Natural killer cell (primary cell): Measurements from ENCODE around the gene DLG3. TPM values are rescaled to one million over a fixed set of nuclear protein-coding genes. Genes with fewer than 3 reads are reported as not detected.
A peak's percentile ranks its signal among the peaks of the same experiment; 100 is the strongest.

Experiments
- ATAC-seq, 3 donors: fragments of 150-1000 bp in 2 of 3; fragments of 200-7000 bp in 1 of 3; cut with Tn5 transposase; 1 replicate in 1 of 3; 2 replicates in 2 of 3; pipeline ENCODE4 v1.10.0; 2021; ENCODE audit warnings: mild to moderate bottlenecking in 2 of 3, moderate library complexity in 2 of 3
- DNase-seq, 2 donors: peaks; one replicate each; pipeline versions ENCODE4 v3.0.0 to v3.0.0-alpha.2; 2013 to 2021; ENCODE audit warnings: mixed read lengths in 1 of 2
- H3K27ac ChIP-seq: one replicate; pipeline ENCODE4 v1.5.1; 2013; ENCODE audit warnings: mild to moderate bottlenecking, low read length
- H3K27me3 ChIP-seq: one replicate; pipeline ENCODE4 v1.6.1; 2013; ENCODE audit warnings: low read length; ENCODE audit not compliant: control insufficient read depth, insufficient read depth
- H3K36me3 ChIP-seq: one replicate; pipeline ENCODE4 v1.6.1; 2013; ENCODE audit warnings: low read length; ENCODE audit not compliant: control insufficient read depth, insufficient read depth
- H3K4me1 ChIP-seq: one replicate; pipeline ENCODE4 v1.6.1; 2013; ENCODE audit warnings: low read length; ENCODE audit not compliant: control insufficient read depth, insufficient read depth
- H3K4me3 ChIP-seq: one replicate; pipeline ENCODE4 v1.5.1; 2013; ENCODE audit warnings: low read length
- H3K9me3 ChIP-seq: one replicate; pipeline ENCODE4 v1.6.1; 2013; ENCODE audit warnings: low read length; ENCODE audit not compliant: control insufficient read depth, insufficient read depth
- H3K27ac Mint-ChIP-seq, 2 donors: one replicate each; pipeline ENCODE4 v1.8.0; 2022; ENCODE audit warnings: mild to moderate bottlenecking in 2 of 2, mixed read lengths in 2 of 2, moderate library complexity in 1 of 2
- H3K27me3 Mint-ChIP-seq, 2 donors: one replicate each; pipeline ENCODE4 v1.8.0; 2022; ENCODE audit warnings: low read depth in 2 of 2, mixed read lengths in 2 of 2
- H3K36me3 Mint-ChIP-seq: one replicate; pipeline ENCODE4 v1.8.0; 2022; ENCODE audit warnings: mixed read lengths
- H3K4me1 Mint-ChIP-seq, 2 donors: one replicate each; pipeline ENCODE4 v1.8.0; 2022; ENCODE audit warnings: mixed read lengths in 2 of 2
- H3K4me3 Mint-ChIP-seq: one replicate; pipeline ENCODE4 v1.8.0; 2022; ENCODE audit warnings: mild to moderate bottlenecking, moderate library complexity, mixed read lengths
- H3K9me3 Mint-ChIP-seq, 2 donors: one replicate each; pipeline ENCODE4 v1.8.0; 2022; ENCODE audit warnings: mixed read lengths in 2 of 2
- whole genome bisulfite sequencing: methylation state at CpG from one replicate; pipeline ENCODE4 v1.1.7; 2013; ENCODE audit warnings: missing lambda C conversion rate; ENCODE audit not compliant: insufficient coverage; 5-methylcytosine and 5-hydroxymethylcytosine counted together
- intact Hi-C: fragments of 100-400 bp; cut with micrococcal nuclease; formaldehyde crosslinking; loops from one replicate; pipeline ENCODE4 v1.14.2; 2022
- total RNA-seq, 4 donors: library from RNA; stranded (reverse); fragments of 120-200 nt in 1 of 4; gene quantifications; one replicate each; pipeline versions ENCODE4 v1.2.3 to v1.2.4, GENCODE V29; 2013 to 2022
- TF ChIP-seq, protein P1 (sequence below): fragments of 200-600 bp; IDR thresholded peaks from one replicate; pipeline ENCODE4 v1.8.0; 2022; ENCODE audit warnings: antibody characterized with exemption

Gene DLG3
- total RNA-seq, 3 donors from 2014 or later (not counting 1 experiment from before 2014, with no cell fraction given): 13.6 to 17.6 (median 15.9) TPM

GRCh38 chrX:70432936-70433847 is 11.4 kb upstream of the DLG3 start:
- no peak for DNase-seq

GRCh38 chrX:70433848-70434351 is 10.7 kb upstream of the DLG3 start:
- Histone ChIP-seq H3K4me1 (peaks cover 26% of the 10 kb centered on the region), H3K4me3 (peak overlapping the region; percentile 96), H3K36me3 (no peaks in the 10 kb centered on the region), H3K27ac (peak overlapping the region; percentile 92), H3K27me3 (no peaks in the 10 kb centered on the region), H3K9me3 (no peaks in the 10 kb centered on the region)
- under 1% methylated on average over 35 of the region's 37 CpGs for WGBS
- peak overlapping the region; percentile 81 to 95 for H3K27ac Mint-ChIP-seq
- no peaks in the 10 kb centered on the region for H3K36me3 Mint-ChIP-seq
- no peaks in the 10 kb centered on the region for H3K27me3 Mint-ChIP-seq
- intact Hi-C loops: loop anchor here (2.0 to 5.0 kb wide), 3 partner anchors 143 to 302 kb away; partner anchors contain the start of genes IGBP1 and KIF4A
- H3K9me3 Mint-ChIP-seq: no peaks in the 10 kb centered on the region
- TF ChIP-seq, protein P1, sequence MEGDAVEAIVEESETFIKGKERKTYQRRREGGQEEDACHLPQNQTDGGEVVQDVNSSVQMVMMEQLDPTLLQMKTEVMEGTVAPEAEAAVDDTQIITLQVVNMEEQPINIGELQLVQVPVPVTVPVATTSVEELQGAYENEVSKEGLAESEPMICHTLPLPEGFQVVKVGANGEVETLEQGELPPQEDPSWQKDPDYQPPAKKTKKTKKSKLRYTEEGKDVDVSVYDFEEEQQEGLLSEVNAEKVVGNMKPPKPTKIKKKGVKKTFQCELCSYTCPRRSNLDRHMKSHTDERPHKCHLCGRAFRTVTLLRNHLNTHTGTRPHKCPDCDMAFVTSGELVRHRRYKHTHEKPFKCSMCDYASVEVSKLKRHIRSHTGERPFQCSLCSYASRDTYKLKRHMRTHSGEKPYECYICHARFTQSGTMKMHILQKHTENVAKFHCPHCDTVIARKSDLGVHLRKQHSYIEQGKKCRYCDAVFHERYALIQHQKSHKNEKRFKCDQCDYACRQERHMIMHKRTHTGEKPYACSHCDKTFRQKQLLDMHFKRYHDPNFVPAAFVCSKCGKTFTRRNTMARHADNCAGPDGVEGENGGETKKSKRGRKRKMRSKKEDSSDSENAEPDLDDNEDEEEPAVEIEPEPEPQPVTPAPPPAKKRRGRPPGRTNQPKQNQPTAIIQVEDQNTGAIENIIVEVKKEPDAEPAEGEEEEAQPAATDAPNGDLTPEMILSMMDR: peak; percentile 60
- ATAC-seq: peak; percentile 76 to 92 (median 88)
- DNase-seq: peak; percentile 73 to 88
- peak overlapping the region; percentile 88 for H3K4me3 Mint-ChIP-seq
- peaks cover 18 to 33% of the 10 kb centered on the region in 2 donors for H3K4me1 Mint-ChIP-seq

More at GRCh38 chrX:70432936-70433847, 11.4 kb upstream of the DLG3 start:
- 53% methylated on average over 15 of the region's 15 CpGs for WGBS
- Histone ChIP-seq H3K4me3 (peak overlapping the region; percentile 96), H3K27me3 (no peaks in the 10 kb centered on the region), H3K36me3 (no peaks in the 10 kb centered on the region), H3K9me3 (no peaks in the 10 kb centered on the region), H3K4me1 (peaks cover 22% of the 10 kb centered on the region), H3K27ac (peak overlapping the region; percentile 13)
- H3K4me1 Mint-ChIP-seq: peaks cover 11 to 26% of the 10 kb centered on the region in 2 donors
- intact Hi-C loops: loop anchor here (5.0 kb wide), 1 partner anchor 301 kb away; the partner anchor contains the start of gene IGBP1
- peak overlapping the region; percentile 81 to 95 for H3K27ac Mint-ChIP-seq
- no peak for ATAC-seq
- no peaks in the 10 kb centered on the region for H3K9me3 Mint-ChIP-seq
- no peaks in the 10 kb centered on the region for H3K36me3 Mint-ChIP-seq
- H3K27me3 Mint-ChIP-seq: no peaks in the 10 kb centered on the region
- TF ChIP-seq, protein P1: no peak
- H3K4me3 Mint-ChIP-seq: peak overlapping the region; percentile 88

- Mint-ChIP-seq H3K4me3 (peak overlapping the region; percentile 88), H3K27ac (peak overlapping the region; percentile 81 to 95), H3K36me3 (no peaks in the 10 kb centered on the region), H3K4me1 (peaks cover 23 to 38% of the 10 kb centered on the region in 2 donors), H3K9me3 (no peaks in the 10 kb centered on the region), H3K27me3 (no peaks in the 10 kb centered on the region)
- DNase-seq (peak in 1 of 2 donors; percentile 65), ATAC-seq (peak; percentile 34 to 49 (median 45))
- Histone ChIP-seq H3K4me3 (peak overlapping the region; percentile 96), H3K27me3 (no peaks in the 10 kb centered on the region), H3K27ac (peak overlapping the region; percentile 92), H3K9me3 (no peaks in the 10 kb centered on the region), H3K4me1 (peaks cover 31% of the 10 kb centered on the region), H3K36me3 (no peaks in the 10 kb centered on the region)
- TF ChIP-seq, protein P1: no peak
- intact Hi-C loops: loop anchor here (2.0 to 5.0 kb wide), 3 partner anchors 144 to 302 kb away; partner anchors contain the start of genes IGBP1 and KIF4A
- under 1% methylated on average over 44 of the region's 45 CpGs for WGBS
These were observed 10.2 kb upstream of the DLG3 start for GRCh38 chrX:70434352-70434866.
